ENCODE data around the gene CRTC2.

CRTC2 gene

GRCh38 chr1:153934746-153935145 lies 23.7 kb downstream of the CRTC2 start:
- no peak for TF ChIP-seq CTCF (IDR thresholded peaks at IDR 0.05; ENCODE audit: low read depth, low read length)
- DNase-seq (ENCODE audit: low read depth, low spot score) = no peak
- H3K4me3 ChIP-seq (ENCODE audit: low read depth, low read length) = no peak overlapping the region
- in situ Hi-C loops (cut with HindIII; ENCODE audit: low sequenced_read_pairs) = no loop called here

GRCh38 chr1:153933955-153934354 lies 24.5 kb downstream of the CRTC2 start:
- DNase-seq (ENCODE audit: low read depth, low spot score) = no peak
- no peak overlapping the region for H3K4me3 ChIP-seq (ENCODE audit: low read depth, low read length)
- no peak for TF ChIP-seq CTCF (IDR thresholded peaks at IDR 0.05; ENCODE audit: low read depth, low read length)
- in situ Hi-C loops (cut with HindIII; ENCODE audit: low sequenced_read_pairs) = no loop called here

- no peak overlapping the region for H3K4me3 ChIP-seq (ENCODE audit: low read depth, low read length)
- no peak for TF ChIP-seq CTCF (IDR thresholded peaks at IDR 0.05; ENCODE audit: low read depth, low read length)
- in situ Hi-C loops (cut with HindIII; ENCODE audit: low sequenced_read_pairs) = no loop called here
- DNase-seq (ENCODE audit: low read depth, low spot score) = no peak
Observed at GRCh38 chr1:153933430-153933829, 25.0 kb downstream of the CRTC2 start.

GRCh38 chr1:153932156-153933131 lies 26.0 kb downstream of the CRTC2 start:
- H3K4me3 ChIP-seq (ENCODE audit: low read depth, low read length) = no peak overlapping the region
- in situ Hi-C loops (cut with HindIII; ENCODE audit: low sequenced_read_pairs) = no loop called here
- TF ChIP-seq CTCF (IDR thresholded peaks at IDR 0.05; ENCODE audit: low read depth, low read length) = no peak
- DNase-seq (ENCODE audit: low read depth, low spot score) = no peak

- no peak for TF ChIP-seq CTCF (IDR thresholded peaks at IDR 0.05; ENCODE audit: low read depth, low read length)
- H3K4me3 ChIP-seq (ENCODE audit: low read depth, low read length) = no peak overlapping the region
- DNase-seq (ENCODE audit: low read depth, low spot score) = no peak
- in situ Hi-C loops (cut with HindIII; ENCODE audit: low sequenced_read_pairs) = no loop called here
Observed at GRCh38 chr1:153929981-153930948, 28.1 kb downstream of the CRTC2 start.

- H3K4me3 ChIP-seq (ENCODE audit: low read depth, low read length) = no peak overlapping the region
- DNase-seq (ENCODE audit: low read depth, low spot score) = no peak
- TF ChIP-seq CTCF (IDR thresholded peaks at IDR 0.05; ENCODE audit: low read depth, low read length) = no peak
- in situ Hi-C loops (cut with HindIII; ENCODE audit: low sequenced_read_pairs) = no loop called here
Observed at GRCh38 chr1:153929426-153929825, 29.0 kb downstream of the CRTC2 start.
